ENCODE measurements around the gene MRGPRF.

GRCh38 chr11:68954836-68955606, 58.0 kb downstream of the MRGPRF start:
- TF ChIP-seq CTCF (IDR thresholded peaks at IDR 0.05) (no peak), ZFX (IDR thresholded peaks at IDR 0.05; ENCODE audit: borderline replicate concordance) (no peak)

All from 22Rv1 (cell line).